ENCODE data around the gene WDR44.
"Not testable (repeated sequence)": the region's sequence is repeated elsewhere in the genome, so short reads cannot be mapped to it uniquely, and the experiment has no call there.

Gene WDR44

DNA sequence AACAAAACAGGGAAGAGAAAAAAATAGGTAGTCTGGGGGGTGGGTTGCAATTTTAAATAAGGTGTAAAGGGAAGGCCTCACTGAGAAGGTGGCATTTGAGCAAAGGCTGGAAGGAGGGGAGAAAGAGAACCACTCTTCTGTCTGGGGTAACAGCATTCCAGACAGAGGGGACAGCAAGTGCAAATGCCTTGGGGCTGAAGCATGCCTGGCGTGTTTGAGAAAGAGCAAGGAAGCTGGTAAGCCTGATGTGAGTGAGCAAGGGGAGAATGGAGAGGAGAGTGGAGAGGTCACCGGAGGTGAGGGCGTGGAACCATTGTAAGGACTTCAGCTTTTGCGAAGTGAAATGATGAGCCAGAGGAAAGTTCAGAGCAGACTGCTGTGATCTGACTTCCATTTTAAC, 130.0 kb downstream of the WDR44 start:
- DNase-seq (ENCODE audit: low read depth in 2 of 2): no peak

DNA sequence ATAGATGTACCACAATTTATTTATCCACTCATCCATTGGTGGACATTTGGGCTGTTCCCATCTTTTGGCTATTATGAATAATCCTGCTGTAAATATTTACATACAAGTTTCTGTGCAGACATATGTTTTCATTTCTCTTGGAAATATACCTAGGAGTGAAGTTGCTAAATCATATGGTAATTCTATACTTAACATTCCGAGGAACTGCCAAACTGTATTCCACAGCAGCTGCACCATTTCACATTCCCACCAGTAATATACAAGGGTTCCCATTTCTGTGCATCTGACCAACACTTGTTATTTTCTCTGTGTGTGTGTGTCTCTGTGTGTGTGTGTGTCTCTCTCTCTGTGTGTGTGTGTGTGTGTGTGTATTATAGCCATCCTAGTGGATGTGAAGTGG, 134.3 kb downstream of the WDR44 start:
- no peak for DNase-seq (ENCODE audit: low read depth in 2 of 2)

DNA sequence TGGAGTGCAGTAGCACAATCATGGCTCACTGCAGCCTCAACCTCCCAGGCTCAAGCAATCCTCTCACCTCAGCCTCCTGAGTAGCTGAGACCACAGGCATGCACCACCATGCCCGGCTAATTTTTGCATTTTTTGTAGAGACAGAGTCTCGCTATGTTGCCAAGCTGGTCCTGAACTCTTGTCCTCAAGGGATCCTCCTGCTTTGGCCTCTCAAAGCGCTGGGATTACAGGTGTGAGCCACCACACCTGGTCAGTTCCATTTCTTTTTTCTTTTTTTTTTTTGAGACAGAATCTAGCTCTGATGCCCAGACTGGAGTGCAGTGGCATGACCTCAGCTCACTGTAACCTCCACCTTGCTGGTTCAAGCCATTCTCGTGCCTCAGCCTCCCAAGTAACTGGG, 136.5 kb downstream of the WDR44 start:
- not testable (repeated sequence) for DNase-seq (ENCODE audit: low read depth in 2 of 2)

DNA sequence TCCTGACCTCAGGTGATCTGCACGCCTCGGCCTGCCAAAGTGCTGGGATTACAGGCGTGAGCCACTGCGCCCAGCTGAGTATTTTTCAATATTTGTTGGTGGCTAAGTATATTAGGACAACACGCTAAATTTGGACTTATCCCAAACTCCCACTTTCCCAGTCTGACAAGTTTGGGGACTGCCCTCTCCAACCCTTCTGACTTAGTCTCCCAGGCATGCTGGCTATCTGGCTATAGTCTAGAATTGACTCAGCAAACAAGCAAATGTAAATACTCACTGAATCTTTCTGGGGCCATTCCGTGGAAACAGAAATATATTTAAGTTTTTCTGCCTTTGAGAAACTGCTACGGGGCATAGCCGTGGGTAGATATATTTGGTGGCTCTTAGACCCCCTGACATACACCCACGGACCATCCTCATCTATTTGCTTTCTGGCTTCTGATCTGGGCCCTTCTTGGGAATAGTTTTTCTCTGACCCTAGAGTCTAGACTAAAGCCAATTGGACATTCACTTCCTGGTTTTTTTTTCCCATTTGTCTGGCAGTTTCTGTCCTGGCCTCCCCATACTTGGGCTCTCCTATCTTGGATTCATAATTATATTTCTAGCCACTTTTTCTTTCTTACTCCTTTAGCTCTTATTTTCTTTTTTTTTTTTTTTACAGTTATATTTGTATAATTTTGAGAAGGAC, 138.5 kb downstream of the WDR44 start:
- no peak for DNase-seq (ENCODE audit: low read depth in 2 of 2)

DNA sequence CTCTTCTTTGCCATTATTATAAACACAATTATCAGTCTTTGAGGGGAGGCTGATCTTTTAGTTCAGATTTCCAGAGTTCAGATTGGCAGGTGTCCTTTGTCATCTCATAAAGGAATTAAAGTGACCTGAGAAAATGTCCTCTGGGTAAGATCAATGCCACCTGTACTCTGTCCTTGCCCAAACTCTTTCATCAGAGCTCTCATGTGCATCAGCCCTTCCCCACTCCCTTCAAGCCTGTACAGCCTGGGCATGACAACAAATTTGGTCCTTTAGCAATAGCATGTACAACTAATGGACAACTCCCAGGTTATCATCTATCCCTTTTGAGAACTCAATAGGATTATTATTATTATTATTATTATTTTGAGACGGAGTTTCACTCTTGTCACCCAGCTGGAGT, 140.8 kb downstream of the WDR44 start:
- DNase-seq (ENCODE audit: low read depth in 2 of 2): not testable (repeated sequence)

DNA sequence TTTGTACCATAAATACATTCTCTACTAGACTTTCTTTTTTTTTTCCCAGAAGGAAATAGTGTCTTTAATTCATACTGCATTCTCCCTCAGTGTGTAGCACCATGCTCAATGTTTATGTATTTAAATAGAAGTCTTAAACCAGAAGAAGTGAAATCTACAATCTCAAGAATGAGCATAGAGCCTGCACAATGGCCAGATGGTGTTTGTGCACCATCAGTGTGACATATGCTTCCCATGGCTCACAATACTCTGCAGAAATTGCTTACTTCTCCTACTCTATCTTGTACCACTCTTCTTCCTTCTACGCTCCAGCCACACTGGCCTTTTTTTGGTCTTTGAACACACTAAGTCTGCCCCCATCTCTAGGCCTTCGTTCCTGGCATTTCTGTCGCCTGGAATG, 147.1 kb downstream of the WDR44 start:
- DNase-seq (ENCODE audit: low read depth in 2 of 2): no peak

DNA sequence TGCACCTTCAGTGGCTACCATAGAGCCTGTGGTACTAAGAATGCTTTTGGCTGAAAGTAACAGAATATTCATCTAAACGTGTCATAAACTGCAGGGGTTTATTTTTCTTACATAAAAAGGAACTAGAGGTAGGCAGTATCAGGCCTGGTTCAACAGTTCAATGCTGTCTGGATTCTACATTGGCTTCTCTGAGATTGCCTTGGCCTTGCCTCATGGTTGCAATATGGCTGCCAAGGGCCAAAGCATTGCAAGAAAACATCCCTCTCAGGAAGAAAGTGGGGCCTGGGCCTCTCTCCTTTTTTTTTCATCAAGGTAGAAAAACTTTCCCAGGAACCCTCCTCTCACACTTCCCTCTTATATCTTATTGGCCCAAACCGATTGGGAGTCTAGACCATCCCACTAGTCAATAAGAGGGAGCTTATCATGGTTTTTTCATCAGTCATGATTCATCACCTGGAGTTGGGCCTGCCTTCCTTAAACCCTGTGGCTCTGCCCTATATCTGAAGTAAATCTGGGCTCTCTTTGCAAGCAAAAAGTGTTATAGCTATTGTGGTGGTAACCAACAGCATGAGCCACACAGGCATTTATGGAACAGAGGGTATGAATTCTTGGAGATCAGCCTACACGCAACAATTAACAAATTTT, 147.9 kb downstream of the WDR44 start:
- no peak for DNase-seq (ENCODE audit: low read depth in 2 of 2)

DNA sequence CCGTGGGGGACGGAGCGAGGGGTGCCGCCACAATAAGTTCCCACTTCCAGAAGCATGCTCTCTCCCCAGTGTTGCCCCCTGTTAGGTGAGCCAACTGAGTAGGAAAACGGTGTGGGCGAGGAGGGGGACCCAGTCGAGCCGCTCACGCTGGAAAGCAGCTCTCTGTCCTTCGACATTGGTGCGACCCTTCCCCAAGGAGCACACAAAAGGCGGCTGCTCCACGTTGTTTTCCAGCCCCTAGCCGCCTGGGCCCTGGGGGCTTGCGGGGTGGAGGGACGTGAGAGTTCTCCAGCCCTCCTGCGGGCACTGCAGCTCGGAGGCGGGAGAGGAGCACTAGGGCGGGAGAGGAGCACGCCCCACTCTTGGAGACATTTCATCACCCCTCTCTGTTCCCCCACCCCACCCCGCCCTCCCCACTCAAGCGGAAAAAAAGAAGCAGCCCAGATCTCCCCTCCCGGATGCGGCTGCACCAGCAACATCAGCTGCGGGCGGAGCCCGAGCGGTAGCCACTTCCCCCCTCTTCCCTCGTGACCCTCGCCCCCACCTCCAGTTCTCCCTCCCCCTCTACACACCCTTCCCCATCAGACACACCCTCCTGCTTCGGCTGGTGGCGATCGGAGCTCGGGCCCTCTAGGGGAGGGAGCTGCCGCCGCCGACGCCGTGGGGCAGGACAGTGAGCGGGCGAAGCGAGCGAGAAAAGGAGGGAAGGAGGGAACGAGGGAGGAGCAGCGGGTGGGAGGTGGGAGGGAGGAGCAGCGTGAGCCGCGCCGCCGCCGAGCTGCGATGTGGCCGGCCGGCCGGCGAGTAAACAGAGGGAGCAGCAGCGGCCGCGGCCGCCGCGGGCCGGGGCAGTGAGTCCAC, 149.4 kb downstream of the WDR44 start, which contains the start of gene DOCK11:
DOCK11 (plus strand) TSS at position 755 of the 861 bp plus-strand sequence. CDS start 157 bp downstream, outside the sequence.
- peak; percentile 62 to 67 for DNase-seq (ENCODE audit: low read depth in 2 of 2)

DNA sequence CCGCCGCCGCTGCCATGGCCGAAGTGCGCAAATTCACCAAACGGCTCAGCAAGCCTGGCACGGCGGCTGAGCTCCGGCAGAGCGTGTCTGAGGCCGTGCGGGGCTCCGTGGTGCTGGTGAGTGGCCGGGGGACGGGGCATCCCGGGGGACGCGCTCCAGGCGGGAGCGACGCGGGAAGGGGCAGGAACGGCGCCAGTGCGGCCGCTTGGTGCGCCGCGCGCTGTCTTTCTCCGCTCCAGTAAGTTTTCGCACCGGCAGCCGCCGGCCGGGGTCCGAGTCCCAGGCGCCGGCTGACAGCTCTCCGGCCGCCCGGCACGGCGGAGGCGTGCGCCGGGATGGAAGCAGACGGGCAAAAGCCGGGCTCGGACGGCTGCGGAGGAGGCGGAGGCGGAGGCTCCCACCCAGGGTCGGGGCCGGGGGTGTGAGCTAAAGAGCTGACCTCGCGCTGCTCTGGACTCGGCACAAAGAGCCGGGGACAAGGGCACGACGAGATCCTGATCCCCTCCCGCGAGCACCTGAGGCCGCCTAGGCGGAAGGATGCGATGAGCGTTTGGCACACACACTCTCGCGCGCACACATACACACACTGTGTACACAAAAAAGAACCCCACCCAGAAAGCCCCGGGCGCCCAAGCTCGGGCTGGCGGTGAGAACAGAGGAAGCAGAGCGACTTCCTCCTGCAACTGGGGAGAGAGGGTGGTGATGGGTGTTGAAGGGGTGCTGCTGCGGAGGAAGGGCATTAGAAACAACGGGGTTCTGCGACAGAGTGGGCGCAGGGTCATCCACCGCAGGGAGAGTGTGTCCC, 150.3 kb downstream of the WDR44 start:
- DNase-seq (ENCODE audit: low read depth in 2 of 2): peak; percentile 46 to 55

DNA sequence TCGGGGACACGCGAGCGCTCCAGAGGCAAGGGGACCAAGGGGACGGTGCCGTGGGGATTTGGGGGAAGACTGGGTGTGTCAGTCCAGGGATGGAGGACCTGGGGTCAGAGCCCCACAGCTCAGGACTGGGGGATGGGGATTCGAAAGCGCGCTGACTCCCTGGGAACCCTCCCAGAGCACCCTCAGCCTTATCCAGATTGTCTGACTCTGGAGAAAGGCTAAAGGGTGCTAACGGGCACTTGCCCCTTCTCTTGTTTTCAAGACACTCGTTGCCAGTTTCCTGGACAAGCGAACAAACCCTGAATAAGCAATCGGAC, 150.8 kb downstream of the WDR44 start:
- DNase-seq (ENCODE audit: low read depth in 2 of 2): no peak

DNA sequence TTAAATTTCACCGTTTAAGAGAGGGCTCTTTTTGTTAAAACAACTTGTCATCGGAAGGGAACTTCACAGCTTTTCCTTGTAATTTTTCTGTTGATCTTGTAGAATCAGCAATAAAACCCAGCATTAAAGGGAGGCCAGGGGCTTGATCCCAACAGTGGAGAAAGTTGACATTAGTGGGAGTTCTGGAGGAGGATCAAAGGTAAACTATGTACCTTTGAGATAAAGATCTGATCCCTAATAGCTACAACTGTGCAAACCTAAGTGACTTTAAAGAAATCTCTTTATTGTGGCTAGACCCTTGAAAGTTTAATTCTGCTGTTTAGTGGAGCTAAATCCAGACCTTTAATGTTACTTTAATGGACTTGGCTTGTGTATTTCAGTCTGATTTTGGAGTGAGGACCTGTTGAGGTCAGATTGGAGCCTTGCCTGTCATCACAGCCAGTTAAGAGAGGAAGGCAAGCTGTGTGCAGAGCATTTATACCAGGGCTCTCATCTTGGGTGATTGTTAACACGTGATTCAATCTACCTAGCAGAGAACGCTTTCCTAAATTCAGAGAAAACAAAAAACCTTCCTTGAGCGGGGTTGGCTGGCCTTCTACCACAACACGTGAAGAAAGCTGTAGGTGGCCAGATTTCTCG, 151.4 kb downstream of the WDR44 start:
- DNase-seq (ENCODE audit: low read depth in 2 of 2): no peak

DNA sequence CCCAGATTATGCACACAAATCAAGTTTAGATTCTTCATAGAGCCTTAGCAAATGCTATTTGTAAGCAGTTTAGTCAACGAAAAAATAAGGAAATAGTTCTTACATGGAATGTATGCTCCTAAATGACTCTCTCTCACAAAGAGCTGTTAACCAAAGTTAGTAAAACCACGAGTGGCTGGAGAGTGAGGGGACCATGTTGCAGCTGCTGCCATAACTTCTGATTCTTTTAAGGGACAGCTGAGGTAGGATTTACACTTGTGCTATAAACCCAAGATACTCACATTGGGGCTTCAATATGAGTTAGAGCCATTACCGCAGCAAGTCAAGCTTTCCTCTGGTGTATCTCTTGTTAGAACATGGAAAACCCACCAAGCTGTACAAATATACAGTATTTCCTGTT, 152.4 kb downstream of the WDR44 start:
- DNase-seq (ENCODE audit: low read depth in 2 of 2): no peak

DNA sequence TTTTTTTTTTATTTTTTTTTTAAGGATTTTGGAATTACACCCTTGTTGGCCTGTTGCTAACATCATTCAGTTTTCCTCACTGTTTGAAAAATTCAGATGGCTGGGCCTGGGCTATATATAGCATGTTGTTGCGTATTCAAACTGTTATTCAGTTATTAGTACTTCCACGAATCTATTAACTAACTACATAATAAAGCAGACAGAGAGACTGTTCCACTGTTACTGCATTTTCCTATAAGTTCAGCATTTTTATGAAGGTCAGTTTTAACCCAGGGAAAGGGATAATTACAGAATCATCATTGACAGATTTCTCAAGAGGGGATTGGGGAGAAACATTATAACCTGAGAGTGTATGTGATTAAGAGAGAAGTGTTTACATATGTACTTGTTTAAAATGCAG, 152.8 kb downstream of the WDR44 start:
- no peak for DNase-seq (ENCODE audit: low read depth in 2 of 2)

DNA sequence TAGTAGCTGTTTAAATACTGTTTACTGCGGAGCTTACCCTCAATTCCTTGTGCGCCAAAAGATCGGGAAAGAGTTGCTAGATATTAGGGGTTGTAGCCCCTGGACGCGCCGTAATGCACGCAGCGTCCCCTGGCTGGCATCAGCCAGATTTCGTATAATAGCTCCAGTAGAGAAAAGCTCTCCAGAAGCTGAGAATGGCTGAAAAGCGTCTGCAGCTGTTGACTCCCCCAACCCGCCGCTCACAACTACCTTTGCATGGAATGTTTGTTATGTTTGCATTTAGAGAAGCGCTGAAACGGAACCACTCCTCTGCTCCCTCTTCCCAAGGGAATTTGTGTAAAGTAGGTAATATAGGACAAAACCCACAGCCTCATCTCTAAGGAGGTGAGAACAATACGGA, 153.4 kb downstream of the WDR44 start:
- DNase-seq (ENCODE audit: low read depth in 2 of 2): no peak

Measured in stimulated activated CD8-positive, alpha-beta memory T cell treated with anti-CD3 and anti-CD28 coated beads, Interleukin-2, amount 100 ng/mL, for 48 hours (primary cell).